A549 (cell line): ENCODE measurements around the gene CSTPP1. TPM values are rescaled to one million over a fixed set of nuclear protein-coding genes. Genes with fewer than 3 reads are reported as not detected.

ENCODE experiments used
- ATAC-seq, 2 experiments: fragments of 200-7000 bp in 1 of 2; fragments of >200 bp in 1 of 2; cut with Nextera tagmentation in 1 of 2; cut with Tn5 transposase in 1 of 2; 3 replicates each; pipeline versions ENCODE4 v1.8.0 to v1.9.1; 2018 to 2020; ENCODE audit warnings: mild to moderate bottlenecking in 1 of 2, moderate library complexity in 1 of 2
- CTCF ChIA-PET: fragments of 300-600 bp; sonication (Branson Sonifier 250); formaldehyde crosslinking; extraction: SDS; loops from one replicate; lab custom pipeline; 2021; ENCODE audit warnings: antibody characterized with exemption, inconsistent platforms; lab: Yijun Ruan, JAX
- POLR2A ChIA-PET: fragments of 350-600 bp; formaldehyde crosslinking; extraction: SDS; loops from one replicate; lab custom pipeline; 2021; ENCODE audit warnings: antibody characterized with exemption, inconsistent platforms; lab: Yijun Ruan, JAX
- DNase-seq, 2 experiments: peaks; one replicate each; pipeline versions ENCODE4 v3.0.0 to v3.0.0-alpha.2; 2011 to 2016; ENCODE audit warnings: low read depth in 1 of 2, low spot score in 1 of 2
- FAIRE-seq: peaks from 2 replicates; lab custom pipeline; 2011; peaks lifted over from hg19 to GRCh38; lab: Jason Lieb, UNC
- H3K27ac ChIP-seq, 2 experiments: fragments of >200 bp; sonication (Bioruptor Twin); formaldehyde crosslinking; 3 replicates each; pipeline ENCODE4 v1.5.1; 2016 to 2017
- H3K4me1 ChIP-seq: fragments of >200 bp; sonication (Bioruptor Twin); formaldehyde crosslinking; 3 replicates; pipeline ENCODE4 v1.6.1; 2016
- H3K4me2 ChIP-seq: fragments of >200 bp; sonication (Bioruptor Twin); formaldehyde crosslinking; 3 replicates; pipeline ENCODE4 v1.6.1; 2016
- H3K4me3 ChIP-seq: fragments of >200 bp; sonication (Bioruptor Twin); formaldehyde crosslinking; 3 replicates; pipeline ENCODE4 v1.5.1; 2016
- H3K9me3 ChIP-seq: fragments of >200 bp; sonication (Bioruptor Twin); formaldehyde crosslinking; 3 replicates; pipeline ENCODE4 v1.6.1; 2016
- ATOH8 ChIP-seq: fragments of 250-450 bp; sonication (Bioruptor Pico); IDR thresholded peaks from 2 replicates; pipeline ENCODE4 v1.5.0; 2020; ENCODE audit warnings: low read depth, mild to moderate bottlenecking, moderate library complexity
- BHLHE40 ChIP-seq: IDR thresholded peaks from 2 replicates; pipeline ENCODE4 v1.6.1; 2012; ENCODE audit warnings: low read depth, low read length, inconsistent platforms
- CBX8 ChIP-seq: fragments of 200-600 bp; sonication (generic); IDR thresholded peaks from 2 replicates; pipeline ENCODE4 v1.6.1; 2016
- FOSL2 ChIP-seq, 2 experiments: fragments of 450-650 bp in 1 of 2; fragments of >200 bp in 1 of 2; sonication (Bioruptor Twin) in 1 of 2; formaldehyde crosslinking; IDR thresholded peaks; 2 replicates each; pipeline versions ENCODE4 v1.5.0 to v1.6.1; 2016 to 2020; ENCODE audit warnings: mild to moderate bottlenecking in 1 of 2, moderate library complexity in 1 of 2
- HDAC2 ChIP-seq: fragments of 200-600 bp; sonication (generic); IDR thresholded peaks from 2 replicates; pipeline ENCODE4 v1.6.1; 2016
- HOXA7 ChIP-seq: fragments of 250-450 bp; sonication (Bioruptor Pico); IDR thresholded peaks from 2 replicates; pipeline ENCODE4 v1.5.0; 2020; ENCODE audit warnings: mild to moderate bottlenecking, moderate library complexity
- JUN ChIP-seq, 2 experiments: fragments of >200 bp; sonication (Bioruptor Twin); formaldehyde crosslinking; IDR thresholded peaks; 2 replicates in 1 of 2; 3 replicates in 1 of 2; pipeline ENCODE4 v1.6.1; 2016 to 2017
- KDM5A ChIP-seq: fragments of 200-600 bp; sonication (generic); IDR thresholded peaks from 2 replicates; pipeline ENCODE4 v1.6.1; 2016; ENCODE audit warnings: antibody characterized with exemption, mild to moderate bottlenecking
- MAFK ChIP-seq: fragments of 450-650 bp; IDR thresholded peaks from 2 replicates; pipeline ENCODE4 v1.6.1; 2014; ENCODE audit not compliant: partially characterized antibody
- MAX ChIP-seq: IDR thresholded peaks from 2 replicates; pipeline ENCODE4 v1.6.1; 2012
- NPAS2 ChIP-seq: fragments of 250-450 bp; sonication (Bioruptor Pico); IDR thresholded peaks from 2 replicates; pipeline ENCODE4 v1.8.0; 2022; ENCODE audit warnings: mild to moderate bottlenecking, moderate library complexity, borderline replicate concordance
- NR3C1 ChIP-seq: fragments of >200 bp; sonication (Bioruptor Twin); formaldehyde crosslinking; IDR thresholded peaks from 3 replicates; pipeline ENCODE4 v1.6.1; 2017
- PHF8 ChIP-seq: fragments of 200-600 bp; sonication (generic); IDR thresholded peaks from 2 replicates; pipeline ENCODE4 v1.6.1; 2016; ENCODE audit warnings: low read depth, mild to moderate bottlenecking, antibody characterized with exemption, moderate library complexity, borderline replicate concordance
- POLR2AphosphoS2 ChIP-seq: conservative IDR thresholded peaks from 2 replicates; pipeline ENCODE4 v1.6.1; 2012; ENCODE audit warnings: low read length, improper control_type of control experiment, inconsistent platforms
- RAD21 ChIP-seq, 2 experiments: fragments of >200 bp in 1 of 2; sonication (Bioruptor Twin) in 1 of 2; formaldehyde crosslinking in 1 of 2; IDR thresholded peaks in 1 of 2; conservative IDR thresholded peaks in 1 of 2; 2 replicates in 1 of 2; 3 replicates in 1 of 2; pipeline ENCODE4 v1.6.1; 2012 to 2018; ENCODE audit warnings: inconsistent platforms in 1 of 2
- RCOR1 ChIP-seq: fragments of 150-350 bp; IDR thresholded peaks from 2 replicates; pipeline ENCODE4 v1.6.1; 2014; ENCODE audit warnings: antibody characterized with exemption, low read length, low read depth
- RFX5 ChIP-seq: fragments of 450-650 bp; IDR thresholded peaks from 2 replicates; pipeline ENCODE4 v1.7.1; 2014; ENCODE audit warnings: antibody characterized with exemption, mild to moderate bottlenecking, moderate library complexity
- RNF2 ChIP-seq: fragments of 200-600 bp; sonication (generic); IDR thresholded peaks from 2 replicates; pipeline ENCODE4 v1.6.1; 2016; ENCODE audit warnings: low read depth, mild to moderate bottlenecking, antibody characterized with exemption, moderate library complexity, borderline replicate concordance
- SMC3 ChIP-seq: fragments of >200 bp; sonication (Bioruptor Twin); formaldehyde crosslinking; IDR thresholded peaks from 3 replicates; pipeline ENCODE4 v1.6.1; 2018; ENCODE audit warnings: inconsistent platforms
- TFCP2L1 ChIP-seq: fragments of 250-450 bp; sonication (Bioruptor Pico); IDR thresholded peaks from 2 replicates; pipeline ENCODE4 v1.5.0; 2021; ENCODE audit warnings: mild to moderate bottlenecking
- ZC3H11A ChIP-seq: fragments of 450-650 bp; IDR thresholded peaks from 2 replicates; pipeline ENCODE4 v1.6.1; 2014; ENCODE audit warnings: antibody characterized with exemption, mild to moderate bottlenecking
- ZNF302 ChIP-seq: fragments of 250-450 bp; sonication (Bioruptor Pico); IDR thresholded peaks from 2 replicates; pipeline ENCODE4 v1.9.0; 2021; ENCODE audit warnings: inconsistent platforms, mild to moderate bottlenecking, moderate library complexity
- ZSCAN20 ChIP-seq: fragments of 250-450 bp; sonication (Bioruptor Pico); IDR thresholded peaks from 2 replicates; pipeline ENCODE4 v1.8.0; 2022; ENCODE audit warnings: mild to moderate bottlenecking, moderate library complexity
- WGBS: methylation state at CpG from one replicate; pipeline ENCODE4 v1.1.6; 2017; ENCODE audit errors: missing lambda C conversion rate; 5-methylcytosine and 5-hydroxymethylcytosine counted together
- polyA plus RNA-seq, 4 experiments: library from polyadenylated mRNA; depleted of rRNA in 3 of 4; stranded (reverse); fragments of >200 nt; fragmentation: RNase III in 1 of 4; extraction: RNeasy Plus Mini Kit Qiagen cat#74134 plus additional on column Dnase treatment in 1 of 4; gene quantifications; 2 replicates in 3 of 4; 3 replicates in 1 of 4; pipeline ENCODE4 v1.2.3, GENCODE V29; 2011 to 2017
- TF ChIP-seq, protein P1 (sequence below): fragments of >200 bp; sonication (Bioruptor Twin); formaldehyde crosslinking; IDR thresholded peaks from 3 replicates; pipeline ENCODE4 v1.6.1; 2016
- TF ChIP-seq, protein P2 (sequence below): fragments of 150-350 bp; IDR thresholded peaks from 2 replicates; pipeline ENCODE4 v1.6.1; 2014; ENCODE audit warnings: low read depth, mild to moderate bottlenecking, low read length

The CSTPP1 gene
- polyA plus RNA-seq, 2 of the 4 experiments (the other 2 are of a cell fraction), result 31.5 to 34.5 TPM

- CTCF ChIA-PET, result interaction anchor here (4.3 kb wide), 1 partner anchor 31 kb away, joined by 10 read pairs; no protein-coding TSS in a partner anchor
- POLR2A ChIA-PET, result no interaction called here
- ATAC-seq, result no peak
- H3K27ac ChIP-seq, result no peak overlapping the region
- H3K4me2 ChIP-seq, result no peak overlapping the region
- H3K4me1 ChIP-seq, result no peaks in the 10 kb centered on the region
- FAIRE-seq, result no peak
- TF ChIP-seq RFX5, result no peak
- no peak for TF ChIP-seq PHF8
- TF ChIP-seq MAFK, result peak; percentile 56
- no peak for TF ChIP-seq FOSL2 (IDR thresholded peaks at IDR 0.05)
- no peak for TF ChIP-seq FOSL2 (CRISPR knock-in tag; IDR thresholded peaks at IDR 0.05)
- H3K4me3 ChIP-seq, result no peak overlapping the region
- DNase-seq, result no peak
- H3K9me3 ChIP-seq, result no peaks in the 10 kb centered on the region
- 0% methylated on average over 2 of the region's 2 CpGs for WGBS
Measured at GRCh38 chr11:47121731-47122130, 185.2 kb downstream of the CSTPP1 start.

DNA sequence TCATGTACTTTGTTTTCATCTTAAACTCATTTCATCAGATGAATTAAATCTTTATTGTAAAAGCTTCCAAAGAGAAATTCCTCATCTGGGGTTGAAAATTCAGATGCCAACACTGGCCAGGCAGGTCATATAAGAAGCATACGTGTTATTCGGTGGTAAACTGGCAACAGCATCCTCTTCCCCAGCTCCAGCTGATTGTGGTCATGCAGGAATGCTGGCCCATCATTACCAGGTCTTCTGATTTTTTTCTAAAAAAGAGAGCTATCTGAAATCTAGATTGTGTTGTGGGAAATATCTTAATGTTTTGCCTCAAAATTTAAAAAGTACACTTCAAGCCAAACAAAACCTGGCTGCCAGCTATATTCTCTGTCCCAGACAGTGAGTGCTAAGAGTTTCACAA, 186.5 kb downstream of the CSTPP1 start:
- no peak for ATAC-seq
- H3K4me2 ChIP-seq, result no peak overlapping the region
- no peak overlapping the region for H3K27ac ChIP-seq
- no peak for DNase-seq
- no peaks in the 10 kb centered on the region for H3K4me1 ChIP-seq
- TF ChIP-seq NPAS2 (CRISPR knock-in tag) (no peak), SMC3 (no peak)
- TF ChIP-seq, all 56 proteins: peak for 0
- no peak overlapping the region for H3K4me3 ChIP-seq
- POLR2A ChIA-PET, result no interaction called here
- 92% methylated on average over 2 of the region's 2 CpGs for WGBS
- CTCF ChIA-PET, result interaction anchor here (1.1 to 4.3 kb wide), 2 partner anchors 30 to 57 kb away, joined by 3 to 10 read pairs; no protein-coding TSS in a partner anchor
- FAIRE-seq, result no peak
- no peaks in the 10 kb centered on the region for H3K9me3 ChIP-seq

GRCh38 chr11:47124675-47125074, 188.1 kb downstream of the CSTPP1 start:
- FAIRE-seq (no peak), ATAC-seq (no peak), DNase-seq (no peak)
- TF ChIP-seq KDM5A, result no peak
- no peak for TF ChIP-seq SMC3
- TF ChIP-seq FOSL2 (IDR thresholded peaks at IDR 0.05), result no peak
- no peak for TF ChIP-seq FOSL2 (CRISPR knock-in tag; IDR thresholded peaks at IDR 0.05)
- no peak for TF ChIP-seq HDAC2
- no peak for TF ChIP-seq POLR2AphosphoS2
- TF ChIP-seq HOXA7 (CRISPR knock-in tag), result no peak
- no peak for TF ChIP-seq MAFK
- TF ChIP-seq ATOH8 (CRISPR knock-in tag), result no peak
- TF ChIP-seq ZNF302 (CRISPR knock-in tag), result no peak
- TF ChIP-seq TFCP2L1 (CRISPR knock-in tag), result no peak
- no peak for TF ChIP-seq RNF2
- no peak for TF ChIP-seq BHLHE40
- TF ChIP-seq RCOR1, result no peak
- H3K4me1 ChIP-seq, result no peaks in the 10 kb centered on the region
- WGBS, result 70% methylated on average over 1 of the region's 1 CpG
- ChIA-PET CTCF (interaction anchor here (1.2 to 2.3 kb wide), 3 partner anchors 28 to 208 kb away, joined by 3 to 12 read pairs (median 4); no protein-coding TSS in a partner anchor), POLR2A (no interaction called here)
- no peak overlapping the region for H3K4me2 ChIP-seq
- no peak overlapping the region for H3K4me3 ChIP-seq
- no peaks in the 10 kb centered on the region for H3K9me3 ChIP-seq
- no peak overlapping the region for H3K27ac ChIP-seq

DNA sequence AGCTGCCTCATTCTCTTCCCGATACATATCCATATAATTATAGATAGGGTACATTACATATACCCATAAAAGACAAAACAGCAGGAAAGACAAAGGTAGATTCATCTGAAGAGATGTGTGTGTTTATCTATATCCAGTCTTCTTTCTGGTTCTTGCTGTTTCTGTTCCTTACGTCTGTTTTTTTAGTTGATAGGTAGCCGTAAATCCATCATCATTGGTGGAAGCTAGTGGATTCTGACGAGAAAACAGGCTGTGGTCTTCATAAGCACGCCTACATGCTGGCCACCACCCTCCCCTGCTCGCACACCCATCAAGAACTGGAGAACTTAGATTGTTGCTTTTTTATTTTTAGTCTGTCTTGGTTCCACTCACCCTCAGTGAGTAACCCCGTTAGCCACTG, 188.5 kb downstream of the CSTPP1 start:
- no peak for DNase-seq
- ChIA-PET CTCF (interaction anchor here (1.2 to 2.3 kb wide), 3 partner anchors 28 to 208 kb away, joined by 3 to 12 read pairs (median 4); no protein-coding TSS in a partner anchor), POLR2A (no interaction called here)
- no peak for ATAC-seq
- Histone ChIP-seq H3K4me2 (no peak overlapping the region), H3K4me1 (no peaks in the 10 kb centered on the region), H3K4me3 (no peak overlapping the region), H3K9me3 (no peaks in the 10 kb centered on the region), H3K27ac (no peak overlapping the region)
- 86% methylated on average over 7 of the region's 7 CpGs for WGBS
- no peak for FAIRE-seq
- no peak for TF ChIP-seq NR3C1
- no peak for TF ChIP-seq JUN (IDR thresholded peaks at IDR 0.05)
- no peak for TF ChIP-seq ZSCAN20 (CRISPR knock-in tag)
- TF ChIP-seq, protein P1, sequence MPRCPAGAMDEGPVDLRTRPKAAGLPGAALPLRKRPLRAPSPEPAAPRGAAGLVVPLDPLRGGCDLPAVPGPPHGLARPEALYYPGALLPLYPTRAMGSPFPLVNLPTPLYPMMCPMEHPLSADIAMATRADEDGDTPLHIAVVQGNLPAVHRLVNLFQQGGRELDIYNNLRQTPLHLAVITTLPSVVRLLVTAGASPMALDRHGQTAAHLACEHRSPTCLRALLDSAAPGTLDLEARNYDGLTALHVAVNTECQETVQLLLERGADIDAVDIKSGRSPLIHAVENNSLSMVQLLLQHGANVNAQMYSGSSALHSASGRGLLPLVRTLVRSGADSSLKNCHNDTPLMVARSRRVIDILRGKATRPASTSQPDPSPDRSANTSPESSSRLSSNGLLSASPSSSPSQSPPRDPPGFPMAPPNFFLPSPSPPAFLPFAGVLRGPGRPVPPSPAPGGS, result no peak
- TF ChIP-seq, protein P2, sequence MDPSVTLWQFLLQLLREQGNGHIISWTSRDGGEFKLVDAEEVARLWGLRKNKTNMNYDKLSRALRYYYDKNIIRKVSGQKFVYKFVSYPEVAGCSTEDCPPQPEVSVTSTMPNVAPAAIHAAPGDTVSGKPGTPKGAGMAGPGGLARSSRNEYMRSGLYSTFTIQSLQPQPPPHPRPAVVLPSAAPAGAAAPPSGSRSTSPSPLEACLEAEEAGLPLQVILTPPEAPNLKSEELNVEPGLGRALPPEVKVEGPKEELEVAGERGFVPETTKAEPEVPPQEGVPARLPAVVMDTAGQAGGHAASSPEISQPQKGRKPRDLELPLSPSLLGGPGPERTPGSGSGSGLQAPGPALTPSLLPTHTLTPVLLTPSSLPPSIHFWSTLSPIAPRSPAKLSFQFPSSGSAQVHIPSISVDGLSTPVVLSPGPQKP, result no peak
- TF ChIP-seq MAX, result no peak
- TF ChIP-seq ZC3H11A, result no peak
- no peak for TF ChIP-seq RAD21 (conservative IDR thresholded peaks at IDR 0.05 in 1 of 2, IDR thresholded peaks at IDR 0.05 in 1 of 2)
- TF ChIP-seq RCOR1, result no peak
- TF ChIP-seq CBX8, result no peak
